T-helper 1 cell treated with Interleukin-12 subunit alpha and Interleukin-12 subunit beta and Interleukin-4 antibody, amounts not matched to agents 30 ng/mL and 1 ng/mL, for 36 hours (primary cell): ENCODE data around the gene ZNF48. TPM values are rescaled to one million over a fixed set of nuclear protein-coding genes. Genes with fewer than 3 reads are reported as not detected.

Experiments
- intact Hi-C: fragments of 100-400 bp; cut with micrococcal nuclease; formaldehyde crosslinking; loops from one replicate; pipeline ENCODE4 v1.15.1; 2024
- total RNA-seq: library from RNA; stranded (reverse); gene quantifications from 2 replicates; pipeline ENCODE4 v1.2.3, GENCODE V29; 2022

Gene ZNF48
- total RNA-seq, 1 donor from 2014 or later, result 18.0 TPM

DNA sequence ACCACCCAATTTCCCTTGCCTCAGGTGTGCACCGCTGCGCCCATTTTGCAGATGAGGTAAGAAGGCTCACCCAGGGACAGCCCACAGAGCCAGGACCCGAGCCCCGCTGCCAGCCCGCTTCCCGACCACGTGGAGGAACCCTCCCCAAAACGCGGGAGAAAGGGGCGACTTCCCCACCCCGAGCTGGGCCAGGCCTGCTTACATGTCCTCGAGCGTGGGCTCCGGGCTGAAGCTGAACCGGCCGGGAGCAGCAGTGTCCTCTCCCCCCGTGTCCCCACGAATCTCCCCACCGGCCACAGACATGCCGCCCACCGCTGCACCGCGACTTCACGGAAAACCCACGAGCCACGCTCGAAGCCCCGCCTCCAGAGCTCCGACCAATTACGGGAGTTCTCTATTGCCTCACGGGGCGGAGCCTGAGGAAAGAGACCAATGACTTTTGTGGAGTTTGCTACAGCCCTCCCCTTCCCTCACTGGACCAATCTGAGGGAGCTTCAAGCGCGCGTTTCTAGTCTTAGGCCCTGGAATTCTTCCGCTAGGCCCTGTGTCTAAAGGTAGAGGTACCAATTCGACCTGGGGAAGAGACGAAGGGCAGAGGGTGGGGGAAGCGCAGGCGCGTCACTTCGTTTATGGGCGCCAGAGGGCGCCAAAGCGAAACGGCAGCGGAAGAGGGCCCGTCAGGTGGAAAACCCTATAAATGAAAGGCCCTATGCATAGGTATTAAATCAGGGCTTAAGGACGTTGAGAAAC is 34.6 kb downstream of the ZNF48 start, which contains the start of gene DCTPP1:
DCTPP1 (minus strand) TSS at position 353 of the 750 bp plus-strand sequence; CDS start at position 303, 50 bp downstream.
- intact Hi-C loops, result loop anchor here (1.0 to 5.0 kb wide), 20 partner anchors 12 to 264 kb away; partner anchors contain the start of genes FBRS, ITGAL, PRR14 and TBC1D10B

DNA sequence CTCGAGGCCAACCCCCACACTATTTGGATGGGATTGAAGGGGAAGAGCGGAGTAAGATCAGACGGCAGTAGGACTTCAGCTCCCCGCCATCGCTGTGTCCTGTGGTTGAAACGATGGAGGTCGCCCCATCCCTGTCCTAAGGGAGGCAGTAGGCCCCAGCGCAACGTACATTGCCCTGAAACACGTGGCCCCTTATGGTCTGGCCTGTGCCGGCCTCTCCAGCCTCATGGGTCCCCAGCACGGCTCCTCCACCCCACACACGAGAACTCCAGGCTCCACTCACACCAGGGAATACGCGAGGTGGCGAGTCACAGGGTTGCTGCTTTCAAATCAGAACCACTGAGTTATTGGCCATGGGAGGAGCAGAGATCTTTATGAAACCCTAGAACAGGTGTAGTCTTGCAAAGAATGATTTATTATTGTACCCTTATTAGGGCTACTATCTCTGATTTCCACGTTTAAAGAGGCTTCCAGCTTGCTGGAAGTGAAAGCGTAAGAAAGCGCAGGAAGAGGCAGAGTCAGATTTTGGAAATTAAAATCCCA is 35.3 kb downstream of the ZNF48 start:
- intact Hi-C loops, result loop anchor here (1.0 to 5.0 kb wide), 20 partner anchors 12 to 264 kb away; partner anchors contain the start of genes FBRS, ITGAL, PRR14 and TBC1D10B

DNA sequence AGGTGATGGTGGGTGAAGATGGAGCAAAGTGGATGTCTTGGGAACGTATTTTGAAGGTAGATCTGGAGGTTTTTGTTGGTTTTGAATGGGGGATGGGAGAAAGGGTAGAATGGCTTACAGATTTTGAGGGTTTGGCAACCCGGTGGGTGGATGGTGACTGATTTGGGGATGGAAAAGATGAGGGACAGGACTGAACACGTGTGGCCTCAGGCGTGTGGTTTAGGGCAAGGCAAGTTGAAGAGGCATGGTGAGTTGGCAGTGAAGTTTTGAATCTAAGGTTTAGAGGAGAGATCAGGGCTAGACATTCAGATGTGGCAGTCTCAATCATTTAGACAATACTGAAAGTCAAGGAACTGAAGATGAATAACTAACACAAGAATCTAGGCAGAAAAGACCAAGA is 39.6 kb downstream of the ZNF48 start:
- intact Hi-C loops, result loop anchor here (5.0 kb wide), 2 partner anchors 57 to 177 kb away; partner anchors contain the start of gene ZNF689

DNA sequence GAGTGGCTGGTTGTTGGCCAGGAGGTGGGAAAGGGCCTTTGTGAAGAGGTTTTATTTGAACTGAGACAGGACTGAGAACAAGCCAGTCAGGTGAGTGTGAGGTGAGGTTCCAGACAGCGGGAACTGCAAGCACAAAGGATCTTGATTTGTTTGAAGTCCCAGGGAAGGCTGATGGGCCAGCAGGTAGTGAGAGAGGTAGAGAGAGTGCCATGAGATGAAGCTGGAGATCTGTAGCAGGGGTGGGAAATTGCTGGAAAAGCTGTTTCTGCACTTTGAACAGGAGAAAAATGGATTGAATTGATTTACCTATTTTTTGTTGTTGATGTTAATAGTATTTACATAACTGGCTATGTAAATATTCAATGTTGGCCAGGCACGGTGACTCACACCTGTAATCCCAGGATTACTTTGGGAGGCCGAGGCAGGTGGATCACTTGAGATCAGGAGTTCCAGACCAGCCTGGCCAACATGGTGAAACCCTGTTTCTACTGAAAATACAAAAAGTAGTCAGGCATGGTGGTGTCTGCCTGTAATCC is 42.4 kb downstream of the ZNF48 start:
- intact Hi-C loops, result no loop called here

DNA sequence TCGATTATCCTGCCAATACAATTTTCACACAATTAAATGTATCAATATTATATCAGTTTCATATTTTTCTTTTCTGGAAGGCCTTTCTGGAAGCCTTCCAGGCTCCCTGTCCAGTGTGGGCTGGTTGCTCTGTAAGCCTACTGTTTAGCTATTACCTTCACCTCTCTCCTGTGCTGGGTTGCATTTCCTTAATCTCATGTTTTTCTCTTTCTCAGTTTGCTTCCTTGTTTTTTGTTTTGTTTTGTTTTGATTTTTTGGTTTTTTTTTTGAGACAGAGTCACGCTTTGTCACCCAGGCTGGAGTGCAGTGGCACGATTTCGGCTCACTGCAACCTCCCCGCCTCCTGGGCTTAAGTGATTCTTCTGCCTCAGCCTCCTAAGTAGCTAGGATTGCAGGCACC is 43.6 kb downstream of the ZNF48 start:
- intact Hi-C loops, result no loop called here

DNA sequence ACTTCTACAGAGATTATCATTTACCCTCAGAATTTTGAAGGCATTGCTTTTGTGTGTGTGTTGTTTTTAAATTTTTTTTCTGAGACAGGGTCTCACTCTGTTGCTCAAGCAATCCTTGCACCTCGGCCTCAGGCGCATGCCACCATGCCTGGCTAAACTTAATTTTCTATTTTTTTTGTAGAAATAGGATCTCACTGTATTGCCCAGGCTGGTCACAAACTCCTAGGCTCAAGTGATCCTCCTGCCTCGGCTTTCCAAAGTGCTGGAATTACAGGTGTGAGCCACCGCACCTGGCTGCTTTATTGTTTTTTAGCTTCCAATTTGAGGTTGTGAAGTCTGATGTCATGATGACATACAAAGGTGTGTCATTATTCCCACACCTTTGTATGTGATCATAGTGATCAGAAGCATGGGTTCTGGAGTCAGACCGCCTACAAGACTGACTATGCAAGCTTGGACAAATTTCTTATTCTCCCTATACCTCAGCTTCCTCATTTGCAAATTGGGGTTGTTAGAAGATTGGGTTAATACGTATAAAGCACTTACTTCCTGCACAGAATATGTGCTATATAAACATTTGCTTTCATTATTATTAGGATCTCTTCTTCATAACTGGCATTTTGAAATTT is 44.6 kb downstream of the ZNF48 start:
- intact Hi-C loops, result no loop called here

DNA sequence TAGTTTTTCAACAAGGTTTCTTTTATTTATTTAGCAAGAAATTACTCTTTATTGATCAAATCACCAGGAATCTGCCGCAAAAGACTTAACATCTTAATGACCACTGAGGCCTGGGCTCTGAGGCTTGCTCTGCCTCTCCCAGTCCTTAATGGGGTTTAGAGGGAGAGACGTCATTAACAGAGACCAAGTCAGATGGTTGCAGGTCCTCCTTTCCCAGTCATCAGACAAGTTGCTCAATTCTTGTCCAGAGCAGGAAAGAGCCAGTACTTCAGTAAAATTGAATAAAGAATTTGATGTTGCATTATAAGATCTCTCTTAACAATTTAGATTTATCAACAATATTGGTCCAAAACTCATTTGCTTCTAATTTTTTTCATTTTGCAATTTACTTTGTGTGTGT is 48.4 kb downstream of the ZNF48 start:
- intact Hi-C loops, result no loop called here

DNA sequence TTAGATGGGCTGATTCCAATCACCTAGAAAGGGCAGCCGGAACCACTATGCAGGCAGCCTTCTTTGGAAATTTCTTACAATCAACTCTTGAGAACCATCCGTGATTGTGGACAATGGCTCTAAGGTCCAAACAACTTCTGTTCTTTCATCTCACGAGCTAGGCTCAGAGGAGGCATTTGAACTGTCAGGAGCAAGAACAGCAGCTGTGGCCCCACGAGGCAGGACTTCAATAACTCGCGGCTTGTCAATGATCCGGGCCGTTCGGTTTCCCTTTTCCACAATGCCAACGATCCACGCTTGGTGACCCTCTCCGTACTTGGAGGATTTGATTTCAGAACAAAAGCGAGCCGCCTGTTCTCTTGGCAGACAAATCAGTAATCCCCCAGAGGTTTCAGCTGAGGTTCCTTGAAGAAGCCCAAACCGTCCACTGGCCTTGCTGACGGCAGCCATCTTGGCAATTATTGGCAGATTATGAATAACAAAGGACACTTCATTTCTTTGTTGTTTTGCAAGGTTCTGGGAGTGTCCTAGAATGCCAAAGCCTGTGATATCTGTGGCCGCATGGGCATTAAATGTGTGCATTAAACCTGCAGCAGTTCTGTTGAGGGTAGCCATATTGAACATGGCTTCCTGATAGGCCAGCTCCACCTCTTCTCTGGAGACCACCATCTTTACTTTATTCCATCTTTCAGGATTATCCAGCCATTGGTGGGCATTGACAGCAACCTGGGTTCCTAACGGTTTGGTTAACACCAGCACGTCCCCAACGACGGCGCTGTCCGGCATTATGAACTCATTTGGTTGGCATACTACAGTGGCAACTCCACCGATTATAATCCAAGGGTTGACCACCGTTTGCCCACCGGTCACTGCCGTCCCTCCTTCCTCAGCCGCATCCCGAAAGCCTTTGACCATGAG is 49.3 kb downstream of the ZNF48 start:
- intact Hi-C loops, result no loop called here

DNA sequence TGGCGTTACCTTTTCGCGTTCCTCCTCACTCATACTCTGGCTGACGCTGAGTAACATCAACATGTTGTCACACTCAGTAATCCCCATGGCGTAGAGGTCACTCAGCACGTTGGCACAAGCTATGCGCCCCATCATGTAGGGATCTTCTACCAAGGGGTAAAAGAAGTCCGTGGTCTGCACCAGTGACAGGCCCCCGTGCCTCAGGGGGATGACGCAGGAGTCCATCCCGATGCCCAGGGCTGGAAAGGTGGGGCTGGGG is 49.9 kb downstream of the ZNF48 start:
- intact Hi-C loops, result no loop called here

DNA sequence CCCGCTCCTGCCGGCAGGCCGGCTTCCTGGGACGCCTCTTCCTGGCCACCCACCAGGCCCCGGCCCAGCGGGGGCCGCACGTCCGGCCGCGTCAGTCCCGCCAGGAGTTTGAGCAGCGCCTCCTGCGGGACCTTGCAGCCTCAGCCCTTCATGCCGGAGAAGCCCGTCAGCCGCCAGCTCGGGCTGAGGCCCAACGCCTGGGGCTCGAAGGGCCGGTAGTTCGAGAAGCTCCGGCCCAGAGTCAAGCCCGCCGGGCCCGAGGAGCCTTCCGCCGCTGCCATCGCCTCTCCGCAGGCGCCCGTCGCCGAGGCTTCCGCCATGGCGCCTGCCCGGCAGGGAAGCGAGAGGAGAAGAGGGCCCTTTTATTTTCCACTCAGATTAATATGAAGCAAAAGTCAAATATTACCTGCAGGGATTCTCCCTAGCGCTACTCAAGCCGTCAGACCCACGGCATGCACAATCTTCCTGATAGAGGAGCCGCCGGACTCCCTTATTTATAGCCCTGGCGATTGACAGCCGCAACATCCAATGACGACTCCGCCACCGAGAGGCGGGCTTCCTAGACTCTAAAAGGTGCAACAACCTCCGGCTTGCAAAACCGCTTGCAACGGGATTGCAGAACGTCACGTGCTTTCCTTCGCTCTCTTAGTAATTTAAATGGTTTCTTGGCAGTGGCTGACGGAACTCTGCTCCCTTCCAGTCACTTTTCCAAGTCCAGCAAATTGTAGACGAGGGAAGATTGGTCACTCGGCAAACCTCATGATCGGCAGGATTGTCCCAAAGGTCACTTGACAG is 50.4 kb downstream of the ZNF48 start, which contains the start of gene SEPHS2:
SEPHS2 (minus strand) TSS at position 467 of the 795 bp plus-strand sequence; CDS start at position 320, 147 bp downstream.
- intact Hi-C loops, result loop anchor here (2.0 kb wide), 1 partner anchor 15 kb away; the partner anchor contains the start of gene DCTPP1

DNA sequence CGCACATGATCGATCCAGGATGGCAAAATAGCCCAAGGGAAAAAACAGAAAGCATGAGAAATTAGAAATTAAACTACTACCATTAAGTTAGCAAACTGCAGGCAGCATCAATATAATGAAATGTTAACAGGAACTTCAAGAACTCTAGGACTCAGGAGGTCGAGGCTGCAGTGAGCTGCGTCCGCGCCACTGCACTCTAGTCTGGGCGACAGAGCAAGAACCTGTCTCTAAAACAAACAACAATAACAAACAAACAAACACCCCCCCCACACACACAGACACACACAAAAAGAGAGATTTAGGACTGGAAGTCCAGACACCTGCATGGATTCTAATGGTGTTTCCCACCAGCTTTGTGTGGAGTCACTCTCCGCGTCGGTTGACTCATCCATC is 51.0 kb downstream of the ZNF48 start:
- intact Hi-C loops, result loop anchor here (2.0 kb wide), 1 partner anchor 15 kb away; the partner anchor contains the start of gene DCTPP1

DNA sequence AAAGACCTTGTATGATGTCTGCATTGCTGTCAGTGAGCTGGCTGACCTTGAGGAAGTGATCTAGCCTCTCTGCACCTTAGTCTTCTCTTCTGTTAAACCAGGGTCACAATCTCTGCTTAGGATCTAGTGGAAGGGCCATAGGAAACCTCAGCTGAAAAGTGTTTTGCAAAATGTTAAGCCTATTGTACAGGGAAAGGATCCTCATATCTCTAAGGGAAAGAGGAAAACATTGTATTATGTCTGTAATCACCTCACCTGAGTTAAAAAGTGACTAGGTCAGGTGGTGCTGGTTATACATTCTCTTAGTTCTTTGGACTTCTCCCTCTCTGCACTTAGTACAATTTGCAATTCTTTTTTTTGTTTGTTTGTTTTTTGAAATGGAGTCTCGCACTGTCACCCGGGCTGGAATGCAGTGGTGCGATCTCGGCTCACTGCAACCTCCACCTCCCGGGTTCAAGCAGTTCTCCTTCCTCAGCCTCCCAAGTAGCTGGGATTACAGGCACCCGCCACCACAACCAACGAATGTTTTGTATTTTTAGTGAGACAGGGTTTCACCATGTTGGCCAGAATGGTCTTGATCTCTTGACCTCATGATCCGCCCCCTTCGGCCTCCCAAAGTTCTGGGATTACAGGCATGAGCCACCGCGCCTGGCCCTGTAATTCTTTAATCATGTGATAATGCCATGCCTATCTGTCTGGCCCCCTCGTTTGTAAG is 52.4 kb downstream of the ZNF48 start:
- intact Hi-C loops, result loop anchor here (2.0 kb wide), 1 partner anchor 17 kb away; the partner anchor contains the start of gene DCTPP1

DNA sequence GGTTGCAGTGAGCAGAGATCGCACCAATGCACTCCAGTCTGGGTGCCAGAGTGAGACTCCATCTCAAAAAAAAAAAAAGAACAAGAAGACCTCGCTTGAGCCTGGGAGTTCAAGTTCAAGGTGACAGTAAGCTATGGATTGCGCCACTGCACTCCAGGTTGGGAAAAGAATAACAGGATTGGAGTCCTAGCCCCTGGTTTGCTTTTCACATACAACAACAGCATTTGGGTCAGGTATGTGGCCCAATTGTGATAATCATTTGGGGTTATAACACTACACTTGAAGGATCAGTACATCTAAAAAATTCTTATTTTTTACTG is 53.9 kb downstream of the ZNF48 start:
- intact Hi-C loops, result loop anchor here (1.0 kb wide), 2 partner anchors 23 to 149 kb away; partner anchors contain the start of gene ITGAL

Other genes starting within 250 kb of the ZNF48 start
- 1,802 and 1,829 TPM in 2 replicates for gene CORO1A, start 211.8 kb upstream of the ZNF48 start, total RNA-seq
- gene BOLA2B, start 201.8 kb upstream of the ZNF48 start, total RNA-seq, result 183 and 188 TPM in 2 replicates
- 57.3 and 64.3 TPM in 2 replicates for gene SLX1A, start 201.5 kb upstream of the ZNF48 start, total RNA-seq
- gene SULT1A3, start 196.2 kb upstream of the ZNF48 start, total RNA-seq, result 29.2 and 31.7 TPM in 2 replicates
- gene NPIPB13, start 146.9 kb upstream of the ZNF48 start, total RNA-seq, result 10.8 and 19.5 TPM in 2 replicates
- gene CD2BP2, start 40.1 kb upstream of the ZNF48 start, total RNA-seq, result 84.1 and 88.8 TPM in 2 replicates
- gene TBC1D10B, start 24.9 kb upstream of the ZNF48 start, total RNA-seq, result 71.1 and 72.7 TPM in 2 replicates
- not detected in 2 replicates for gene MYL11, start 20.6 kb upstream of the ZNF48 start, total RNA-seq
- 355 and 356 TPM in 2 replicates for gene SEPTIN1, start 12.9 kb upstream of the ZNF48 start, total RNA-seq
- 4.9 and 5.9 TPM in 2 replicates for gene ZNF771, start 12.2 kb downstream of the ZNF48 start, total RNA-seq
- gene DCTPP1, start 34.6 kb downstream of the ZNF48 start, total RNA-seq, result 76.4 and 78.5 TPM in 2 replicates
- gene SEPHS2, start 50.5 kb downstream of the ZNF48 start, total RNA-seq, result 73.8 and 77.3 TPM in 2 replicates
- gene ITGAL, start 77.3 kb downstream of the ZNF48 start, total RNA-seq, result 660 and 669 TPM in 2 replicates
- gene ZNF768, start 131.1 kb downstream of the ZNF48 start, total RNA-seq, result 6.7 and 6.9 TPM in 2 replicates
- gene ZNF747, start 139.4 kb downstream of the ZNF48 start, total RNA-seq, result 13.8 and 14.1 TPM in 2 replicates
- gene ZNF764, start 163.0 kb downstream of the ZNF48 start, total RNA-seq, result 21.2 and 22.5 TPM in 2 replicates
- 13.2 and 13.6 TPM in 2 replicates for gene ZNF688, start 176.3 kb downstream of the ZNF48 start, total RNA-seq
- 21.5 and 22.4 TPM in 2 replicates for gene ZNF785, start 190.3 kb downstream of the ZNF48 start, total RNA-seq
- 13.5 and 13.7 TPM in 2 replicates for gene ZNF689, start 215.0 kb downstream of the ZNF48 start, total RNA-seq